ENCODE results near the gene UTF1.

The UTF1 gene

DNA sequence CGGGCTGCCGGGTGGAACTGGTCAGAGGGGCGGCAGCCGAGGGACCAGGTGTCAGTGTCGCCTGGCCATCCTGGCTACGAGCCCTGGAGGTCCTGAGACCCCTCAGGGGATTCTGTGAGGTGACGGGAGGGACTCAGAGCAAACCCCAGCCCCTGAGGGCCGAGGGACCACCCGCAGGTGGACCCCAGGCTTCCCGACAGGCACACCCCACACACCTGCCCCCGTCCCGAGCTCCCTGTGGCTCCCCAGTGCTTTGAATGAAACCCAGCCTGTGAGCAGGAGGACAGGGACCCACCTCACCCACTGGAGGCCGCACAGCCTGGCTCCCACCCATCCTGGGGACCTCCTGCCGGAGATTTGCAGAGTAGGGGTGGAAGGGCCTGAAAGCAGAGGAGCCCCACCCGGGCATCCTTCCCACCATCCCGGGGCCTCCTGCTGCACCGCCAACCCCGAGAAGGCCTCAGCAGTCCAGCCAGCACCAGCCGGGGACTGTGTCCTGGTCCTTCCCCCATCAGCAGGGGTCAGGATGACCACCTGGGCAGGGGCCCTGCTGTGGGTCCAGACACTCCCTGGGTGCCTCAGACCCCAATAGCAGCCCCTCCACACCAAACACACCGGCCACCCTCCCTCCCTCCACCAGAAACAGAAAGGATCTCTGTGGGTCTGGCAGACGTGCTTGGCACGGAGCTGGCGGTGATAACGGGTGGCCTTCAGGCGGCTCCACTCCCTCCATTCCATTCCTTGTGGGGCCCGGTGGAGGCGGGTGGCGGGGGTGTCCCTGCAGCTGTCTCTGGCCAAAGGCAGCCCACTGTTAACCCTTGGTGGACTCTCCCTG lies 21.6 kb downstream of the UTF1 start:
- Histone ChIP-seq H2AFZ (ENCODE audit: low read depth) (no peak overlapping the region), H3K4me1 (ENCODE audit: low read depth, poor library complexity, severe bottlenecking) (no peaks in the 10 kb centered on the region), H3K9ac (no peak overlapping the region), H3K79me2 (ENCODE audit: insufficient read depth, low read depth) (no peaks in the 10 kb centered on the region), H3K36me3 (ENCODE audit: insufficient read depth) (no peaks in the 10 kb centered on the region), H3K4me3 (IDR thresholded peaks at IDR 0.05; ENCODE audit: insufficient read depth, low read depth, low read length) (no peak overlapping the region), H3K27me3 (ENCODE audit: insufficient read depth, low read depth) (peaks cover 52% of the 10 kb centered on the region), H3K27ac (no peak overlapping the region), H4K20me1 (ENCODE audit: insufficient read depth) (no peaks in the 10 kb centered on the region), H3K4me2 (no peak overlapping the region)
- TF ChIP-seq CTCF (conservative IDR thresholded peaks at IDR 0.05; ENCODE audit: low read depth, low read length), result no peak

- TF ChIP-seq CTCF (conservative IDR thresholded peaks at IDR 0.05; ENCODE audit: low read depth, low read length), result no peak
- Histone ChIP-seq H3K9ac (no peak overlapping the region), H3K36me3 (ENCODE audit: insufficient read depth) (no peaks in the 10 kb centered on the region), H3K27me3 (ENCODE audit: insufficient read depth, low read depth) (peaks cover 48% of the 10 kb centered on the region), H3K4me3 (IDR thresholded peaks at IDR 0.05; ENCODE audit: insufficient read depth, low read depth, low read length) (no peak overlapping the region), H3K27ac (no peak overlapping the region), H4K20me1 (ENCODE audit: insufficient read depth) (no peaks in the 10 kb centered on the region), H3K4me2 (no peak overlapping the region), H3K79me2 (ENCODE audit: insufficient read depth, low read depth) (no peaks in the 10 kb centered on the region), H2AFZ (ENCODE audit: low read depth) (no peak overlapping the region), H3K4me1 (ENCODE audit: low read depth, poor library complexity, severe bottlenecking) (no peaks in the 10 kb centered on the region)
Measured at GRCh38 chr10:133252223-133252552, 22.2 kb downstream of the UTF1 start.

GRCh38 chr10:133253361-133253955 lies 23.4 kb downstream of the UTF1 start:
- Histone ChIP-seq H3K4me2 (no peak overlapping the region), H3K9ac (no peak overlapping the region), H3K4me1 (ENCODE audit: low read depth, poor library complexity, severe bottlenecking) (peaks cover 7% of the 10 kb centered on the region), H3K36me3 (ENCODE audit: insufficient read depth) (no peaks in the 10 kb centered on the region), H3K4me3 (IDR thresholded peaks at IDR 0.05; ENCODE audit: insufficient read depth, low read depth, low read length) (no peak overlapping the region), H3K27ac (no peak overlapping the region), H3K27me3 (ENCODE audit: insufficient read depth, low read depth) (peaks cover 40% of the 10 kb centered on the region; the same call in 1 of the 2 replicates), H3K79me2 (ENCODE audit: insufficient read depth, low read depth) (no peaks in the 10 kb centered on the region), H4K20me1 (ENCODE audit: insufficient read depth) (no peaks in the 10 kb centered on the region), H2AFZ (ENCODE audit: low read depth) (no peak overlapping the region)
- no peak for TF ChIP-seq CTCF (conservative IDR thresholded peaks at IDR 0.05; ENCODE audit: low read depth, low read length)

- no peaks in the 10 kb centered on the region for H3K79me2 ChIP-seq (ENCODE audit: insufficient read depth, low read depth)
- H3K36me3 ChIP-seq (ENCODE audit: insufficient read depth), result no peaks in the 10 kb centered on the region
- no peaks in the 10 kb centered on the region for H4K20me1 ChIP-seq (ENCODE audit: insufficient read depth)
- peaks cover 30% of the 10 kb centered on the region; the same call in 1 of the 2 replicates for H3K27me3 ChIP-seq (ENCODE audit: insufficient read depth, low read depth)
- H3K27ac ChIP-seq, result no peak overlapping the region
- H3K4me1 ChIP-seq (ENCODE audit: low read depth, poor library complexity, severe bottlenecking), result peaks cover 17% of the 10 kb centered on the region
- no peak overlapping the region for H3K9ac ChIP-seq
- H3K4me2 ChIP-seq, result no peak overlapping the region
- no peak for TF ChIP-seq CTCF (conservative IDR thresholded peaks at IDR 0.05; ENCODE audit: low read depth, low read length)
- H2AFZ ChIP-seq (ENCODE audit: low read depth), result no peak overlapping the region
- H3K4me3 ChIP-seq (IDR thresholded peaks at IDR 0.05; ENCODE audit: insufficient read depth, low read depth, low read length), result no peak overlapping the region
Measured at GRCh38 chr10:133254421-133255120, 24.6 kb downstream of the UTF1 start.

Measured in KMS-11 (cell line).